Sigmoid colon (tissue), 7 donors: ENCODE data around the gene PTCHD1. TPM values are rescaled to one million over a fixed set of nuclear protein-coding genes. Genes with fewer than 3 reads are reported as not detected.

Experiments used
- DNase-seq: peaks from one replicate; pipeline ENCODE4 v3.0.0-alpha.2; 2019
- H3K27ac ChIP-seq, 4 donors: fragments of 200-600 bp; sonication (generic); one replicate each; pipeline ENCODE4 v1.5.1; 2016 to 2019; ENCODE audit warnings: mild to moderate bottlenecking in 1 of 4
- H3K27me3 ChIP-seq, 3 donors: fragments of 200-600 bp; sonication (generic); one replicate each; pipeline ENCODE4 v1.5.1; 2019; ENCODE audit warnings: mild to moderate bottlenecking in 1 of 3
- H3K36me3 ChIP-seq, 4 donors: fragments of 200-600 bp; sonication (generic); one replicate each; pipeline ENCODE4 v1.5.1; 2016 to 2019
- H3K4me1 ChIP-seq, 4 donors: fragments of 200-600 bp; sonication (generic); one replicate each; pipeline ENCODE4 v1.5.1; 2017 to 2019
- H3K4me3 ChIP-seq, 4 donors: fragments of 200-600 bp; sonication (generic); one replicate each; pipeline ENCODE4 v1.5.1; 2017 to 2019; ENCODE audit warnings: mild to moderate bottlenecking in 2 of 4, moderate library complexity in 1 of 4
- H3K9me3 ChIP-seq, 4 donors: fragments of 200-600 bp in 3 of 4; sonication (generic) in 3 of 4; one replicate each; pipeline versions ENCODE4 v1.5.1 to v1.6.1; 2013 to 2019
- EP300 ChIP-seq, 4 donors: sonication (generic); formaldehyde crosslinking; IDR thresholded peaks; one replicate each; pipeline ENCODE4 v1.6.1; 2017; ENCODE audit warnings: antibody characterized with exemption in 4 of 4
- POLR2A ChIP-seq, 2 donors: fragments of 450-650 bp; IDR thresholded peaks; one replicate each; pipeline ENCODE4 v1.6.1; 2016; ENCODE audit warnings: antibody characterized with exemption in 2 of 2, mild to moderate bottlenecking in 2 of 2, moderate library complexity in 2 of 2
- POLR2AphosphoS5 ChIP-seq, 4 donors: sonication (generic); formaldehyde crosslinking; IDR thresholded peaks; one replicate each; pipeline ENCODE4 v1.6.1; 2017; ENCODE audit warnings: antibody characterized with exemption in 4 of 4
- WGBS, 2 donors: extraction: QIAGEN DNeasy Blood & Tissue Kit; methylation state at CpG; one replicate each; pipeline ENCODE4 v1.1.7; 2013; 5-methylcytosine and 5-hydroxymethylcytosine counted together
- intact Hi-C: fragments of 100-400 bp; cut with DNase I; formaldehyde crosslinking; loops from one replicate; pipeline ENCODE4 v1.15.1; 2023
- polyA plus RNA-seq, 3 donors: library from polyadenylated mRNA; stranded (reverse); fragments of 200-250 nt; gene quantifications; one replicate each; pipeline ENCODE4 v1.2.3, GENCODE V29; 2013
- total RNA-seq, 4 donors: library from RNA; depleted of rRNA; stranded (reverse); fragments of >200 nt; gene quantifications; one replicate each; pipeline ENCODE4 v1.1.0, GENCODE V29; 2016
- TF ChIP-seq, protein P1 (sequence below), 4 experiments: fragments of 450-650 bp in 3 of 4; fragments of 200-600 bp in 1 of 4; IDR thresholded peaks; one replicate each; pipeline ENCODE4 v1.5.1; 2016 to 2019; ENCODE audit warnings: antibody characterized with exemption in 4 of 4, mild to moderate bottlenecking in 3 of 4, moderate library complexity in 2 of 4
- donor health status: healthy with polysubstance abuse.
- donor health status: Bipolar disorder and iron deficiency.
- donor health status: healthy.

PTCHD1 gene
- total and polyA plus RNA-seq, 7 donors: under 0.01 to 31.6 (median 21.0) TPM; not detected in 1

DNA sequence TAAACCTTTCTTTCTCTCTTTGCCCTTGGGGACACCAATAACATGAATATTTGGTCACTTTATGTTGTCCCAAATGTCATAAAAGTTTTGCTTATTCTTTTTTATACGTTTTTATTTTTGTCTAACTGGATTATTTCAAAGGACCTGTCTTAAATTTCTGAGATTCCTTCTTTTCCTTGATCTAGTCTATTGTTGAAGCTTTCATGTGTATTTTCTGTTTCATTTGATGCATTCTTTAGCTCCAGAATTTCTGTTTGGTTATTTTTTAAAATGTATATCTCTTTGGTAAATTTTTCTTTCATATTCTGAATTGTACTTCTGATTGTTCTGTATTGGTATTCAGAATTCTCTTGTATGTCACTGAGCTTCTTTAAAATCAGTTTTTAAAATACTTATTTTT lies 88.3 kb downstream of the PTCHD1 start:
- intact Hi-C loops: no loop called here
- Histone ChIP-seq H3K36me3 (no peaks in the 10 kb centered on the region), H3K9me3 (no peaks in the 10 kb centered on the region), H3K27ac (no peak overlapping the region), H3K4me1 (no peaks in the 10 kb centered on the region), H3K27me3 (no peaks in the 10 kb centered on the region), H3K4me3 (no peak overlapping the region)
- TF ChIP-seq POLR2AphosphoS5 (IDR thresholded peaks at IDR 0.05): no peak
- TF ChIP-seq, protein P1, sequence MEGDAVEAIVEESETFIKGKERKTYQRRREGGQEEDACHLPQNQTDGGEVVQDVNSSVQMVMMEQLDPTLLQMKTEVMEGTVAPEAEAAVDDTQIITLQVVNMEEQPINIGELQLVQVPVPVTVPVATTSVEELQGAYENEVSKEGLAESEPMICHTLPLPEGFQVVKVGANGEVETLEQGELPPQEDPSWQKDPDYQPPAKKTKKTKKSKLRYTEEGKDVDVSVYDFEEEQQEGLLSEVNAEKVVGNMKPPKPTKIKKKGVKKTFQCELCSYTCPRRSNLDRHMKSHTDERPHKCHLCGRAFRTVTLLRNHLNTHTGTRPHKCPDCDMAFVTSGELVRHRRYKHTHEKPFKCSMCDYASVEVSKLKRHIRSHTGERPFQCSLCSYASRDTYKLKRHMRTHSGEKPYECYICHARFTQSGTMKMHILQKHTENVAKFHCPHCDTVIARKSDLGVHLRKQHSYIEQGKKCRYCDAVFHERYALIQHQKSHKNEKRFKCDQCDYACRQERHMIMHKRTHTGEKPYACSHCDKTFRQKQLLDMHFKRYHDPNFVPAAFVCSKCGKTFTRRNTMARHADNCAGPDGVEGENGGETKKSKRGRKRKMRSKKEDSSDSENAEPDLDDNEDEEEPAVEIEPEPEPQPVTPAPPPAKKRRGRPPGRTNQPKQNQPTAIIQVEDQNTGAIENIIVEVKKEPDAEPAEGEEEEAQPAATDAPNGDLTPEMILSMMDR (IDR thresholded peaks at IDR 0.05): no peak
- TF ChIP-seq EP300 (IDR thresholded peaks at IDR 0.05): no peak
- TF ChIP-seq POLR2A (IDR thresholded peaks at IDR 0.05): no peak
- no peak for DNase-seq
- WGBS, 2 donors: 68 to 94% methylated on average over 1 of the region's 1 CpG

DNA sequence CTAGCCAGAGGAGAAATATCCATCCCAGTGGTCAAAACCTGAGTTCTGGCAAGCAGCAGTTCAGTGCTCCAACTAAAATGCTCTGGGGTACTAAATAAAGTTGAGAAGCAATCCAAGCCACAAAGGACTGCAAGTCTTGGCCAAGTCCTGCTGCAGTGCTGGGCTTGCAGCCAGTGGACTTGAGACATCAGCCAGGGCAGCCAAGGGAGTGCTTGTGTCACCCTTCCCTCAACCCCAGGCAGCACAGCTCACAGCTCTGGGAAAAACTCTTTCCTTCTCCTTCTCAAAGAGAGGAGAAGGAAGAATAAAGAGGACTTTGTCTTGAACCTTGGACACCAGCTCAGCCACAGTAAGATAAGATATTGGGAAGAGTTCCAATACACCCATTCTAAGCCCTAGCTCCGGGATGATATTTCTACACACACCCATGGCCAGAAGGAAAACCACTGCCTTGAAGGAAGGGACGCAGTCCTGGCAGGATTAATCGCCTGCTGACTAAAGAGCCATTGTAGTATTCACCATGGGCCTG lies 99.8 kb downstream of the PTCHD1 start:
- no peaks in the 10 kb centered on the region for H3K27me3 ChIP-seq
- H3K4me3 ChIP-seq: no peak overlapping the region
- no peaks in the 10 kb centered on the region for H3K36me3 ChIP-seq
- peaks cover 0 to 18% (median 13%) of the 10 kb centered on the region in 4 donors for H3K4me1 ChIP-seq
- no peak for TF ChIP-seq EP300 (IDR thresholded peaks at IDR 0.05)
- peak in 3 of 4 donors; percentile 14 to 43 (median 26) for TF ChIP-seq POLR2AphosphoS5 (IDR thresholded peaks at IDR 0.05)
- H3K27ac ChIP-seq: peak overlapping the region; percentile 47 to 57 (median 50)
- DNase-seq: peak; percentile 91
- no peaks in the 10 kb centered on the region for H3K9me3 ChIP-seq
- WGBS, 2 donors: 12 to 53% methylated on average over 3 of the region's 3 CpGs
- intact Hi-C loops: loop anchor here (10.0 kb wide), 1 partner anchor 1300 kb away; no protein-coding TSS in a partner anchor

DNA sequence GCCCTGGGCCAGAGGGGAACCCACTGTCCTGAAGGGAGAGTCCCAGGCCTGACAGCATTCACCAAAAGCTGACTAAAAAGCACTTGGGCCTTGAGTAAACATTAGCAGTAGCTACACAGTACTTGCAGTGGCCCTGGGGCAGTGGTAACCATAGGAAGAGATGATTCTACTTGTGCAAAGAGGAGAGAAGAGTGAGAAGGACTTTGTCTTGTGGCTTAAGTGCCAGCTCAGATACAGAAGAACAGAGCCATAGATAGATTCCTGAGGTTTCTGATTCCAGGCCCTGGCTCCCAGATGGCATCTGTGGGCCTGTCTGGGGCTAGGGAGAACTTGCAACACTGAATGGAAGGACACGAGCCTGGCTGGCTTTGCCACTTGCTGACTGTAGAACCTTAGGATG lies 100.5 kb downstream of the PTCHD1 start:
- Histone ChIP-seq H3K36me3 (no peaks in the 10 kb centered on the region), H3K4me3 (no peak overlapping the region), H3K27me3 (no peaks in the 10 kb centered on the region), H3K4me1 (peaks cover 0 to 18% (median 13%) of the 10 kb centered on the region in 4 donors), H3K27ac (peak overlapping the region; percentile 47 to 57 (median 50)), H3K9me3 (no peaks in the 10 kb centered on the region)
- intact Hi-C loops: loop anchor here (10.0 kb wide), 1 partner anchor 1300 kb away; no protein-coding TSS in a partner anchor
- DNase-seq: no peak
- TF ChIP-seq POLR2A (IDR thresholded peaks at IDR 0.05): no peak
- TF ChIP-seq POLR2AphosphoS5 (IDR thresholded peaks at IDR 0.05): no peak
- TF ChIP-seq, protein P1 (IDR thresholded peaks at IDR 0.05): no peak
- no peak for TF ChIP-seq EP300 (IDR thresholded peaks at IDR 0.05)
- WGBS, 2 donors: 84 to 86% methylated on average over 1 of the region's 1 CpG

DNA sequence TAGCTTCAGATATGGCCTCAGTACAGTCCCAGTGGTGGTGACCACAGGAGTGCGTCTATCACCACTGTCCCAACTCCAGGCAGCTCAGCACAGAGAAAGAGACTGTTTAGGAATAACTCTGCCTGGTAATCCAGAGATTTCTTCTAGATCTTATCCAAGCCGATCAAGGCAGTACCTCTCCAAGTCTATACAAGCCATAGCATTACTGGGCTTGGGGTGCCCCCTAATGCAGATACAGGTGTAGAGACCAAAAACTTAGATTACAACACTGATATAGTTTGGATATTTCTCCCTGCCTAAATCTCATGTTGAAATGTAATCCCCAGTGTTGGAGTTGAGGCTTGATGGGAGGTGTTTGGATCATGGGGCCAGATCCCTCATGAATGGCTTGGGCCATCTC lies 100.9 kb downstream of the PTCHD1 start:
- peaks cover 0 to 18% (median 13%) of the 10 kb centered on the region in 4 donors for H3K4me1 ChIP-seq
- H3K27me3 ChIP-seq: no peaks in the 10 kb centered on the region
- TF ChIP-seq EP300 (IDR thresholded peaks at IDR 0.05) (no peak), POLR2A (IDR thresholded peaks at IDR 0.05) (no peak), POLR2AphosphoS5 (IDR thresholded peaks at IDR 0.05) (no peak)
- TF ChIP-seq, protein P1 (IDR thresholded peaks at IDR 0.05): no peak
- no peak for DNase-seq
- intact Hi-C loops: loop anchor here (10.0 kb wide), 1 partner anchor 1301 kb away; no protein-coding TSS in a partner anchor
- no peaks in the 10 kb centered on the region for H3K9me3 ChIP-seq
- 77 to 90% methylated on average over 2 of the region's 2 CpGs for WGBS, 2 donors
- no peaks in the 10 kb centered on the region for H3K36me3 ChIP-seq
- no peak overlapping the region for H3K27ac ChIP-seq
- no peak overlapping the region for H3K4me3 ChIP-seq

DNA sequence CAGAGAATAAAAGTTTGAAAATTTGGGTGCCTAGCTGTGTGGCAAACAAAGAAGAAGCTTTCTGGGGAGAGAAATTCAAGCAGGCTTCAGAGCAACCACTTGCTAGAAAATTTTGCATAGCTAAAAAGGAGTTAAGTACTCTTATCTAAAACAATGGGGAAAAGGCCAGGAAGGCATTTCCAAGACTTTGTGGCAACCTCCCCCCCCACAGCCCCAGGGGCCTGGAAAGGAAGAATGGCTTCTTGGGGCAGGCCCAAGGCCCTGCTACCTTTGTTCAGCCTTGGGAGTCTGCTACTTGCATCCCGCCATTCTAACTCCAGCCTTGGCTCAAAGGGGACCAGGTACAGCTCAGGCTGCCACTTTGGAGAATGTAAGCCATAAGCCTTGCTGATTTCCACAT lies 102.2 kb downstream of the PTCHD1 start:
- Histone ChIP-seq H3K27me3 (no peaks in the 10 kb centered on the region), H3K36me3 (no peaks in the 10 kb centered on the region), H3K4me1 (peaks cover 0 to 18% (median 13%) of the 10 kb centered on the region in 4 donors), H3K4me3 (no peak overlapping the region), H3K27ac (no peak overlapping the region), H3K9me3 (no peaks in the 10 kb centered on the region)
- WGBS, 2 donors: 97 to 98% methylated on average over 1 of the region's 1 CpG
- intact Hi-C loops: loop anchor here (10.0 kb wide), 1 partner anchor 1302 kb away; no protein-coding TSS in a partner anchor
- TF ChIP-seq POLR2A (IDR thresholded peaks at IDR 0.05): no peak
- no peak for TF ChIP-seq POLR2AphosphoS5 (IDR thresholded peaks at IDR 0.05)
- TF ChIP-seq, protein P1 (IDR thresholded peaks at IDR 0.05): no peak
- TF ChIP-seq EP300 (IDR thresholded peaks at IDR 0.05): no peak
- no peak for DNase-seq
